Colonic mucosa (tissue), 4 donors: ENCODE data around the gene FBH1. TPM values are rescaled to one million over a fixed set of nuclear protein-coding genes. Genes with fewer than 3 reads are reported as not detected.
A peak's percentile ranks its signal among the peaks of the same experiment; 100 is the strongest.

Experiments used
- DNase-seq: peaks from one replicate; pipeline ENCODE4 v3.0.0-alpha.2; 2020
- H3K27ac ChIP-seq: fragments of 200-600 bp; one replicate; pipeline ENCODE4 v1.8.0; 2021
- H3K27me3 ChIP-seq: fragments of 200-600 bp; one replicate; pipeline ENCODE4 v1.8.0; 2021
- H3K36me3 ChIP-seq: fragments of 200-600 bp; one replicate; pipeline ENCODE4 v1.8.0; 2021
- H3K4me1 ChIP-seq: fragments of 200-600 bp; one replicate; pipeline ENCODE4 v1.8.0; 2021; ENCODE audit warnings: mild to moderate bottlenecking
- H3K4me3 ChIP-seq: fragments of 200-600 bp; one replicate; pipeline ENCODE4 v1.8.0; 2021
- H3K9ac ChIP-seq, 2 donors: one replicate each; pipeline ENCODE4 v1.7.0; 2013; ENCODE audit warnings: control low read depth in 2 of 2, low read depth in 2 of 2, low read length in 2 of 2
- H3K9me3 ChIP-seq: fragments of 200-600 bp; one replicate; pipeline ENCODE4 v1.8.0; 2021
- intact Hi-C: fragments of 100-400 bp; cut with DNase I; formaldehyde crosslinking; loops from one replicate; pipeline ENCODE4 v1.14.1; 2022
- total RNA-seq, 2 donors: library from RNA; stranded (reverse); fragmentation: NEBNext Ultra II Directional in 1 of 2; extraction: Animal tissue kit (Norgen Biotek cat#: 25700) in 1 of 2; gene quantifications; one replicate each; pipeline ENCODE4 v1.2.1, GENCODE V29; 2021
- TF ChIP-seq, protein P1 (sequence below): fragments of 200-600 bp; IDR thresholded peaks from one replicate; pipeline ENCODE4 v1.8.0; 2022; ENCODE audit warnings: antibody characterized with exemption, mild to moderate bottlenecking
- donor health status: healthy.
- donor health status: DM: no; HTN: no; CAD: no.
- donor health status: DM: no; HTN: no; CAD: no.

FBH1 gene
- total RNA-seq = 10 to 100 TPM; 67.7 to 87.5 TPM

DNA sequence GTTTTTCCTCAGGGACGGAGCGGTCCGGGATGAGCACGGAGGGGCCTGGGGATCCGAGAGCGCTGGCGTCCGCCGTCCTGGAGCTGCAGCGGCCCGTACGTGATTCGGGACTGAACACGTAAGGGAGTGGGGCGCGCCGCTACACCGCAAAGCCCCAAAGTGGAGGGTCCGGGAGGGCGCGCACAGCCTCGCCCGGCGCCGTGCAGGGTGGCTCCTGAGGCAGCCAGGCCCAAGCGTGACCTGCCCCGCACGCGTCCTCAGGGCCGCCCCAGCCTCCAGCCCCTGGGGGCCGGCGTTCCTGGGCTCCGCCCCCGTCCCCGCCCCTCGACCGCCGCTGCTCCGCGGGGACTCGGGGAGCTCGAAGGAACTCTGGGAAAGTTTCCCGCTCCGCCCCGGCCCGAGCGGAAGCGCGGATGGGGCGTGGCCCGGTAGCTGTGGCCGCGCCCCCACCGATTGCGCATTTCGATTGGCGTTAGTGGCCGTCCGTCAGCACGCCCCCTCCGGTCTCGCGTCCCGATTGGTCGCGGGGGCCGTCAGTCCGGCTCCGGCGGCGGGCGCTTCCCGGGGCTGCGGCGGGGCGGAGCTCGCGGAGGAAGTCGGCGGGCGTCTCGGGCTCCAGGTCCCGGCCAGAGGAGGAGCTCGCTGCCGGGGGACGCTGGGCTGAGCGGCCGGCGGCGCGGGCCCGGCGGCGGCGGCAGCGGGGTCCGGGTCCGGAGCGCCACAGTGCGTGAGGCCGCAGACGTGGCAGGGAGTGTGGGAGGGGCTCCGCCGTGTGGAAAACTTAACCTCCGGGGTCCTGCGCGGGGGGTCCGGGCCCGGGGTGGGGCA is at the start of gene FBH1, which contains the start of gene ANKRD16:
Gene FBH1, plus strand, starts transcription at position 620 of the 828 bp plus-strand sequence. Its CDS starts 103 bp downstream, at position 723.
Gene ANKRD16, minus strand, starts transcription at position 270 of the 828 bp plus-strand sequence. CDS start 539 bp downstream, outside the sequence.
- H3K27me3 ChIP-seq = no peaks in the 10 kb centered on the region
- no peaks in the 10 kb centered on the region for H3K36me3 ChIP-seq
- DNase-seq = peak; percentile 99
- peaks cover 3% of the 10 kb centered on the region for H3K4me1 ChIP-seq
- intact Hi-C loops = loop anchor here (10.0 kb wide), 1 partner anchor 205 kb away; the partner anchor contains the start of gene TASOR2
- H3K27ac ChIP-seq = peak within 1 kb of the TSS; percentile 66
- H3K9me3 ChIP-seq = no peaks in the 10 kb centered on the region
- H3K4me3 ChIP-seq = peak within 1 kb of the TSS; percentile 97
- H3K9ac ChIP-seq = peak within 1 kb of the TSS; percentile 82 to 93
- TF ChIP-seq, protein P1, sequence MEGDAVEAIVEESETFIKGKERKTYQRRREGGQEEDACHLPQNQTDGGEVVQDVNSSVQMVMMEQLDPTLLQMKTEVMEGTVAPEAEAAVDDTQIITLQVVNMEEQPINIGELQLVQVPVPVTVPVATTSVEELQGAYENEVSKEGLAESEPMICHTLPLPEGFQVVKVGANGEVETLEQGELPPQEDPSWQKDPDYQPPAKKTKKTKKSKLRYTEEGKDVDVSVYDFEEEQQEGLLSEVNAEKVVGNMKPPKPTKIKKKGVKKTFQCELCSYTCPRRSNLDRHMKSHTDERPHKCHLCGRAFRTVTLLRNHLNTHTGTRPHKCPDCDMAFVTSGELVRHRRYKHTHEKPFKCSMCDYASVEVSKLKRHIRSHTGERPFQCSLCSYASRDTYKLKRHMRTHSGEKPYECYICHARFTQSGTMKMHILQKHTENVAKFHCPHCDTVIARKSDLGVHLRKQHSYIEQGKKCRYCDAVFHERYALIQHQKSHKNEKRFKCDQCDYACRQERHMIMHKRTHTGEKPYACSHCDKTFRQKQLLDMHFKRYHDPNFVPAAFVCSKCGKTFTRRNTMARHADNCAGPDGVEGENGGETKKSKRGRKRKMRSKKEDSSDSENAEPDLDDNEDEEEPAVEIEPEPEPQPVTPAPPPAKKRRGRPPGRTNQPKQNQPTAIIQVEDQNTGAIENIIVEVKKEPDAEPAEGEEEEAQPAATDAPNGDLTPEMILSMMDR = no peak

DNA sequence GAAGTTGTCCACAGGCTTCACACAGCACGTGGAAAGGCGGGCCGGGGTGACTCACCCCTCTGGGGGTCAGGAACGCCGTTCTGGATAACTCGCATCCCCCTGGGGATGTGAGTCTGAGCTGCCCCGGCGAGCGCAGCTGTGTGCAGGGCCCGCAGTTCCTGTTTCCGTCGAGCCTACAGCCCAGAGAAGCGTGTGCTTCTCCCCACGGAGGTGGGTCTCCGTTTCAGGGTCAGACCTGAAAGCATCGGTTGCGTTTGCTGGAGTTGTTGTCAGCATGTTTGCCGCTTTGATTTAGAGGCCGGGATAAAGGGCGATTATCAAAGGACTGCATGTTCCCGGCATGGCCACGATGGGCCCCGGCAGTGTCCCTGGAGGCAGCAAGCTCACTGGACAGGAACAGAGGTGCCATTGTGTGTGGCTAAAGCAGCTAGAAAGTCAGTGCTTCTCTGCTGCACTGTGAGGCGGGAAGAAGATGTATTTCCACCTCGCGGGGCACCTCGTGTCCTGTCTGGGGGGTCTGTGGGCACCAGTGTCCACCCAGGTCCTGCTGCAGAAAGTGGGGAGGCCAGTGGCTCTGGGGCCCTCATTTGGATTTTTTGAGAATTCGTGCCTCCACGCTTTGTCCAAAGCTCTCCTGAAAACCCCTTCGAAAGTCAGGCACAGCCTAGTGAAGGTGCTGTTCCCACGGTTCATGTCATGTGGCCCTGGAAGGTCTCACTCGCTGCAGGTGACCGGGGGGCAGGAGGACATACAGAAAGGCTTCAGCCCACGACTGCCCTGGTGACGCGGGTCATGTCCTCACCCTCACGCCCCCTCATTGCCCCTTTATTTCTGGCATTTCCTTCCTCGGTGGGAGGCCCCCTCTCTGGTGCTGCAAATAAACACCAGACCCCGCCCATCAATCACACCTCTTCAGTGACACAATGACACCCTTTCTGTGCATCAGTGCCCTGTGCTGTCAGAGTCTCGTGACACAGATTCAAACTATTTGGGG is 49.4 kb upstream of the FBH1 start:
- Histone ChIP-seq H3K27me3 (no peaks in the 10 kb centered on the region), H3K9ac (no peak overlapping the region), H3K4me3 (no peak overlapping the region), H3K27ac (no peak overlapping the region), H3K4me1 (no peaks in the 10 kb centered on the region), H3K36me3 (no peaks in the 10 kb centered on the region), H3K9me3 (no peaks in the 10 kb centered on the region)
- TF ChIP-seq, protein P1 = no peak
- intact Hi-C loops = no loop called here
- DNase-seq = no peak

DNA sequence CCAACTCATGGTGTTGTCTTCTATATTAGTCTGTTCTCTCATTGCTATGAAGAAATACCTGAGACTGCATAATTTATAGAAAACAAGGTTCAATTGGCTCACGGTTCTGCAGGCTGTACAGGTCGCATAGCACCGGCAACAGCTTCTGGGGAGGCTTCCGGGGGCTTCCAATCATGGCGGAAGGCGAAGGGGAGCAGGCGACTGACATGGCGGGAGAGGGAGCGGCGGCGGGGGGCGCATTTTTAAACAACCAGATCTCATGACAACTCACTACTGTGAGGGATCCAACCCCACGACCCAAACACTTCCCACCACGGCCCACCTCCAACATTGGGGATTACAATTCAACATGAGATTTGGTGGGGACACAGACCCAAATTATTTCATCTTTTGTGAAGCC is 48.1 kb upstream of the FBH1 start:
- DNase-seq = no peak
- H3K4me1 ChIP-seq = no peaks in the 10 kb centered on the region
- no peaks in the 10 kb centered on the region for H3K27me3 ChIP-seq
- no peaks in the 10 kb centered on the region for H3K36me3 ChIP-seq
- TF ChIP-seq, protein P1 = no peak
- no peak overlapping the region for H3K27ac ChIP-seq
- H3K4me3 ChIP-seq = no peak overlapping the region
- intact Hi-C loops = no loop called here
- no peaks in the 10 kb centered on the region for H3K9me3 ChIP-seq
- H3K9ac ChIP-seq = no peak overlapping the region

DNA sequence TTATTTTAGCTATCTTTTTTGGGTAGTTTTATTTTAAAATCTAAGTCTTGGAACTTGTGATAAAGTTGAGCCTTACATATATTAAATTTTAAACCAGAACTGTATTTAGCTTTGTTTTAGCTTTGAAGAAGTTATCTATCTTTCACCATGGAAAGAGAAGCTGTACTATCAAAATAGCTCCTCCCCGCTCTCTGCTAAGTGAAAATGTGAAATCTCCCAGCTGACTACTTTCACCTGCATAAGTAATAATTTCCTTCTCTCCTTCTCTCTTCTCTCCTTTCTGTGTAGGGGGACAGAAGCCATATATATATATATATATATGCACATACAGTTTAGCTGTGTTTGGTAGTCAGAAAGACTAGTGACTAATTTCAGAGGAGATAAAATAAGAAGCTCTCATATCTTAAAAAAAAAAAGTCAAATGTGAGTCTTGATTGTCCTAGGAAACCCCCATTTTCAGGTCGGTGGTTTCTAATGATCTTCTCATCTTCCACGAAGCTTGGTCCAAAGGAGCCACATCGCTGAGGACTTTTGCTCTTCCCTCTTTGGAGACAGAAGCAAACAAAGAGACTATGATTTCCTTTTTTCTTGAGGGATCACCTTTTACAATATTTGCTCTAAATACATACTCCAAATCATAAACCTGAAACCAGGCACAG is 46.2 kb upstream of the FBH1 start:
- H3K9ac ChIP-seq = no peak overlapping the region
- H3K4me3 ChIP-seq = no peak overlapping the region
- TF ChIP-seq, protein P1 = no peak
- no peak overlapping the region for H3K27ac ChIP-seq
- no peak for DNase-seq
- H3K36me3 ChIP-seq = no peaks in the 10 kb centered on the region
- H3K27me3 ChIP-seq = no peaks in the 10 kb centered on the region
- no peaks in the 10 kb centered on the region for H3K4me1 ChIP-seq
- no peaks in the 10 kb centered on the region for H3K9me3 ChIP-seq
- intact Hi-C loops = no loop called here
